Activated naive CD8-positive, alpha-beta T cell treated with anti-CD3 and anti-CD28 coated beads, Interleukin-2, amount 50 U/mL, for 24 hours (primary cell): Measurements from ENCODE around the gene KLHL30.

Experiments used
- ATAC-seq: fragments of 150-1000 bp; cut with Tn5 transposase; one replicate; pipeline ENCODE4 v1.10.0; 2021
- DNase-seq: peaks from one replicate; pipeline ENCODE4 v3.0.0; 2021
- H3K27ac Mint-ChIP-seq: one replicate; pipeline ENCODE4 v1.8.0; 2021; ENCODE audit warnings: mild to moderate bottlenecking, mixed read lengths
- H3K27me3 Mint-ChIP-seq: one replicate; pipeline ENCODE4 v1.8.0; 2021; ENCODE audit warnings: mixed read lengths
- H3K36me3 Mint-ChIP-seq: one replicate; pipeline ENCODE4 v1.8.0; 2021; ENCODE audit warnings: low read depth, mixed read lengths
- H3K4me1 Mint-ChIP-seq: one replicate; pipeline ENCODE4 v1.8.0; 2021; ENCODE audit warnings: mixed read lengths
- H3K4me3 Mint-ChIP-seq: one replicate; pipeline ENCODE4 v1.8.0; 2021; ENCODE audit warnings: mild to moderate bottlenecking, moderate library complexity, mixed read lengths
- H3K9me3 Mint-ChIP-seq: one replicate; pipeline ENCODE4 v1.8.0; 2021; ENCODE audit warnings: mixed read lengths

The KLHL30 gene

DNA sequence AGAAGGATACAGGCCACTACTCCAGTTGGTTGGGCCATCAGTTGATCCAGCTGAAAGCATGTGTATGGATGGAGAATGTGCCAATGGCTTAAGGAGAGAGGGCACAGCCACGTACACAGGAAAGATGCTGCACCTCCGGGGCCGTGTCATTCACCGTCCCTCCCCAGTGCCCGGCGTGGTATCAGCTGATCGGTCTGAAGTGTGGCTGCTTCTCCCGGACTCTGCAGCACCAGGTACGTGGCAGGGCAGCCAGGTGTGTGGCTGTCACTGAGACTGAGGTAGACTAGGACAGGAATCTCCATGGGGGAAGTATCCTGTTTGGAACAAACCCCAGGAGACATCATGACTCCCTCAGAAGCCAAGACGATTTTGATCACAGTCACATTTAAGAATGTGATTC is 16.1 kb downstream of the KLHL30 start:
- DNase-seq = no peak
- ATAC-seq = no peak
- Mint-ChIP-seq H3K4me3 (no peak overlapping the region), H3K9me3 (no peaks in the 10 kb centered on the region), H3K27ac (no peak overlapping the region), H3K4me1 (peaks cover 4% of the 10 kb centered on the region), H3K27me3 (peaks cover 6% of the 10 kb centered on the region), H3K36me3 (no peaks in the 10 kb centered on the region)

DNA sequence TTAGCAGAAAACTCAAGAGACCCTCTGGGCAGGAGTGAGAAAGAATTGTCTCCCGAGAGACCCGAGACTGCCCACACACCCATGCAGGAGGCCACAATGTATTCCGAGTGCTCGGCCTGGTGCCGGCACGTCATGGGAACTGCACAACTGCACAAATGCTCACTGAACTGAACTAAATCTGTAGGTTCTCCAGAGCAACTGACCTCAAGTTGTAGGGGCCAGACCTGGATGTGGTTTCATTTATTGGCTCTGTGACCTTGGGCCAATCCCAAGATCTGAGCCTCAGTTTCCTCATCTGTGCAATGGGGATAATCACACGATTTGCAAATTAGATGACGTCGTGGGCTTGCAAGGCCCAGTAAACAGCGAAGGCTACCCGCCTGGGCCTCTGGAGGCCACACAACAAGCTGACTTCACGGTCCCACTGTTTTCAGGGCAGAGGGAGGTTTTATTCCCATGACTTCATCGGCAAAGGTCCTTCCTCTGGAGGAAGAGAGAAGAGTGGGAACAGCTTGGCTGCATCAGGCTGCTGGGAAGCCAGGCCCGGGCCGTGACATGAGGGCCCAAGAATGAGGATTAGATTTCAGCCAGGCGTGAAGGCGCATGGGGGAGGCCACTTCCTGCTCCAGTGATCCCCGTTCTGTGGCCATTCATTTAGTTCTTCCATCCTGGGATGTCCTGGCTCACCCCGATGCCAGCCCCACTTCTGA is 16.7 kb downstream of the KLHL30 start:
- Mint-ChIP-seq H3K9me3 (no peaks in the 10 kb centered on the region), H3K4me3 (no peak overlapping the region), H3K36me3 (no peaks in the 10 kb centered on the region)

DNA sequence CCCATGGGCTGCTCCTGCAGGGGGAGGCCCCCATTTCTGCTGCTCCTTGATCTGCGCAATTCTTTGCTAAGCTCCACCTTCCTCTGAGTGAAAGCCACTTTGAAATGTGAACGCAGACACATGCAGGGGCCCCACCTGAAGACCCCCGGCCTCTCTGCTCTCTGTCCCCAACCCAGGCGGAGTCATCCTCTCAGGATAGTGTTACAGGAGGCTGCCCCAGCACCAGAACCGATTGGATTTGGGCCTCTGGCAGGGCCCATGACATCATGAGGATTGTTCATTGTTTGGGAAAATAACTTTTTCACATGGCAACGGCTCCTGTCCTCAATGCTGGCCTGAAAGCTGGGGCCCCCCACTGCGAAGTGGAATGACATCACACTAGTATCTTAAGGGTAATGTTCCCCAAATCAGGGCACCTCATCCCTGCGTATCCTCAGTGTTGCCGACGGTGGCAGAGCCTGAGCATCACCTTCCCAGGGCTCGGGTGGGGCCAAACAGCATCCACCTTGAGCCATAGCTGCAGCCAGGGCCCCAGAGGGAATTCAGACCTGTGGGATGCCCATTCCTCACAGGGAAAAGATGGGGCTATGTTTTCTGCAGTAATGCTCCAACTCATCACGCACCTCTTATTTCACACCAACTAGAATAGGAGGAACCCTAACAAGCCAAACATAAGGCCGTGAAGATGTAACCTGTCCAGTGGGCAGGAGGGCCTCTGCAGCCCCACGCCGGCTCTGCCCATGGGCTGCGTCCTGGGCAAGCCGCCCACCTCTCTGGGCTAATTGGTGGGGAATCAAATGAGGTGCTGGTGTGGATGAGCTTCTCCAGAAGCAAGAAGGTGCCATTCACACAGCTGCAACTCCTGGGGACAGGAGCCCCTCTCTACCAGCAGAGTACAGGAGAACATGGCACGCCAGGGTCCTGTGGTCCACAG is 17.6 kb downstream of the KLHL30 start:
- H3K27ac Mint-ChIP-seq = no peak overlapping the region
- H3K4me1 Mint-ChIP-seq = peaks cover 5% of the 10 kb centered on the region
- DNase-seq (no peak), ATAC-seq (no peak)
- H3K27me3 Mint-ChIP-seq = peaks cover 16% of the 10 kb centered on the region
- no peaks in the 10 kb centered on the region for H3K9me3 Mint-ChIP-seq
- no peak overlapping the region for H3K4me3 Mint-ChIP-seq
- H3K36me3 Mint-ChIP-seq = no peaks in the 10 kb centered on the region

More for the DNA sequence above, 16.7 kb downstream of the KLHL30 start:
- DNase-seq (no peak), ATAC-seq (no peak)
- Mint-ChIP-seq H3K27me3 (peaks cover 10% of the 10 kb centered on the region), H3K27ac (no peak overlapping the region), H3K4me1 (peaks cover 5% of the 10 kb centered on the region)

DNA sequence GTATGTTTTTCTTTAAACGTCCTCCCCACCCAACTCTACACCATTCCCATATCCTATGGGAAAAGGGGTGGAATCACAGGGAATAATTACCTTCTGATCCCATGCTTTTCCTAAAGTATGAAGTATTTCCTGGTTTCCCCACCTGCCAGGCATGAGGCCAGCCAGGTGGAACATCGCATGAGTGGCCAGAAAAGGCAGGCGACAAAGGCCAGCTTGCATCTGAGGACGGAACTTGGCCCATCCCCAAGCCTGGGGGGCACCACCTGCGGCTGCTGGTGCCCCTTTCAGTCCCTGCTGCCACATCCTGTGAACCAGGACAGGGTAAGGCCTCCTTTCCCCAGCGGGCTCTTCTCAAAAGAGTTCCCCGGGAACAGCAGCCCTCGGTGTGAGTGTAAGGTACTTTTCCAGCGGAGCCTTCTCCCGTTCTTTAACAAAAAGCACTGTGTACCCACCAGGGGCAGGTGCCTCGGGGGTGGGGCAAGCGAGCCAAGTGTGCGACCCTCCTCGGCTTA is 19.1 kb downstream of the KLHL30 start:
- no peaks in the 10 kb centered on the region for H3K36me3 Mint-ChIP-seq
- ATAC-seq = no peak
- no peaks in the 10 kb centered on the region for H3K9me3 Mint-ChIP-seq
- H3K4me1 Mint-ChIP-seq = peaks cover 5% of the 10 kb centered on the region
- no peak for DNase-seq
- H3K27me3 Mint-ChIP-seq = peaks cover 17% of the 10 kb centered on the region
- no peak overlapping the region for H3K27ac Mint-ChIP-seq
- no peak overlapping the region for H3K4me3 Mint-ChIP-seq

DNA sequence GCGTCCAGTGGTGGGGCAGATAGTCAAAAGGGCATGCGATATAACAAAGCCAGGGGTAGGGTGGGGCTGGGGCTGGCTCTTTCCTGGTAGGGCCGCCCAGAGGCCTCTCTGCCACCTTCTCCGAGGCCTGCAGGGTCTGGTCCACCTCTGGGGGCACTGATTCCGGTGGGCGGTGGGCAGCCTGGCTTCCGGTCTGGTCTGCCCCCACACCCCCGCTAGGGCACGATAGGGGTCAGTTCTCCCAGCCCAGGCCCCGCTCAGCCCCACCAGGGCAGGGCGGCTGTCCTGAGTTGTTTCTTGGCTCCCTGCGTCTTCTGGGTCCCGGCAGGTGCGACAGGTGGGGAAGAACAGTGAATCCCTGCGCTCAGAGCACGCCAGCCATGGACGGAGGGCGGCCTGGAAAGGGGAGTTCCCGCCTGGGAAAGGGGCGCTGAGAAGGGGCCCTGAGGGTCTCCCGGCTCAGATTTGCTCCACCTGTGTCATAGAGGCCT is 19.6 kb downstream of the KLHL30 start:
- ATAC-seq (no peak), DNase-seq (no peak)
- H3K4me3 Mint-ChIP-seq = no peak overlapping the region
- no peaks in the 10 kb centered on the region for H3K36me3 Mint-ChIP-seq
- no peaks in the 10 kb centered on the region for H3K9me3 Mint-ChIP-seq
- peaks cover 5% of the 10 kb centered on the region for H3K4me1 Mint-ChIP-seq
- H3K27me3 Mint-ChIP-seq = peaks cover 17% of the 10 kb centered on the region
- H3K27ac Mint-ChIP-seq = no peak overlapping the region

DNA sequence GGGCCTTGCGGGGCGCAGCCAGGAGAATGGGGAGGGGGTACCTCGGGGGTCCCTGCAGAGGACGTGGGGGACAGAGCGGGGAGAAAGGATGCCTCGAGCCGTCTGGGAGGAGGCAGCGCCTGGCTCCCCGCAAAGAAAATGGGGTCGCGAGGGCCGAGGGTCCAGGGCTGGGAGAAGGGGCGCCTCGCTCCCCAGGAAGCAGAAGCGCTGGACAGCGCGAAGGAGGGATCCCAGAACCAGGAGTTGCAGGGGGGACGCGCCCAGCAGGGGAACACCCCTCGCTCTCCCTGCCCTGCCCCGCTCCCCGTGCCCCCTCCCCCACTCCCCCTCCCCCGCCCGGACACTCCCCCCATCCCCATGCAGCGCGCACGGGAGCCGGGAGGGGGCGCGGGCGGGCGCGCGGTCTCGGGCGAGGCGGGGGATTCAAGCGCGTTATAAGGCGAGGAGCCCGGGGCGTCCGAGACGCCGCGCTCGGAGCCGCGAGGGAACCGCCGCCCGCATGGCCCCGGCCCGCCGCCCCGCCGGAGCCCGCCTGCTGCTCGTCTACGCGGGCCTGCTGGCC is 20.1 kb downstream of the KLHL30 start, which contains the start of gene ERFE:
TSS of gene ERFE (plus strand) at position 462 of the 562 bp plus-strand sequence. CDS start at position 500, 38 bp downstream.
- H3K9me3 Mint-ChIP-seq = no peaks in the 10 kb centered on the region
- H3K4me1 Mint-ChIP-seq = peaks cover 5% of the 10 kb centered on the region
- no peaks in the 10 kb centered on the region for H3K36me3 Mint-ChIP-seq
- peak; percentile 70 for DNase-seq
- peak; percentile 60 for ATAC-seq
- H3K4me3 Mint-ChIP-seq = peak within 1 kb of the TSS; percentile 43
- no peak within 1 kb of the TSS for H3K27ac Mint-ChIP-seq
- H3K27me3 Mint-ChIP-seq = peaks cover 20% of the 10 kb centered on the region

DNA sequence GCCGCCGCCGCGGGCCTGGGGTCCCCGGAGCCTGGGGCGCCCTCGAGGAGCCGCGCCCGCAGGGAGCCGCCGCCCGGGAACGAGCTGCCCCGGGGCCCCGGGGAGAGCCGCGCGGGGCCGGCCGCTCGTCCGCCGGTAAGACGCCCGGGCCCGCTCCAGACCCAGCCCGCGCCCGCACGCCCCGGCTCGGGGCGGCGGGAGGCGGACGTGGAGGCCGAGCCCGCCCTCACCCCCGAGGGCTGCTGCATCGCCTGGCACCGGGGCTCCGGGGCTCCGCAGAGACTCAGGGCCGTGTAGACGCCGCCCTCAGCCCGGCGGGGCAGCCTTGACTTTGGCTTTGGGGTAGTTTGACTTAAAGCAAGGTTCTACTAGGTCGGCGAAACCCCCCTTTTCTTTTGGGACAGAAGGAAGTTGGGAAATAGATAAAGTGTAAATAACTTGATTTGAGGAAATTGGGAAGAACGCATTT is 20.6 kb downstream of the KLHL30 start:
- H3K4me1 Mint-ChIP-seq = peaks cover 5% of the 10 kb centered on the region
- H3K27ac Mint-ChIP-seq = no peak overlapping the region
- H3K27me3 Mint-ChIP-seq = peaks cover 20% of the 10 kb centered on the region
- ATAC-seq = peak; percentile 47
- H3K36me3 Mint-ChIP-seq = no peaks in the 10 kb centered on the region
- DNase-seq = peak; percentile 26
- H3K9me3 Mint-ChIP-seq = no peaks in the 10 kb centered on the region
- H3K4me3 Mint-ChIP-seq = peak overlapping the region; percentile 43

DNA sequence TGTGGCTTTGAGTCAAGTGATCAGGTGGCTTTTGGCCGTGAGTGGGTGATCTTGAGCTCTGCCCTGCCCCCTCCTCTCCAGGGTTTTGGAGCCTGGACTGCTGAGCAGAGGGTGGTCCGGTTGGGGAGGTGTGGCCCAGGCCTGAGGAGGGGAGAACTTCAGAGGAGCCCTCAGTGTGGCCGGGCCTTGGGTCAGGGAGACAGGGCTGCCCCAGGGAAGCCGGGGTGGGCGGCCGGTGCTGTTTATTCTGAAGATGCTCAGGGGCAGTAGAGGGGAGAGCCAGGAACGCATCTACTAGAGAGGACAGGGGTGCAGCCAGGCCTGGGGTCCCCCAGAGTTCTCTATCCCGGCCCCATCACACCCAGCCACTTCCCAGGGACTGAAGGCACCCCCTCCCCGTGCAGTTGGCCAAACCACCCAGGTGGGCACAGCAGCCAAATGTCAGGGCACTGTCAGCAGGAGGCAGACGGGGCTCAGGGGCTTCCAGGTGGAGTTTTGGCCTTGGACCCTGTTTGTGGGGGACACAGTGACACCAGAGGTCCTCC is 21.3 kb downstream of the KLHL30 start:
- Mint-ChIP-seq H3K27me3 (peaks cover 25% of the 10 kb centered on the region), H3K4me3 (peak overlapping the region; percentile 43), H3K36me3 (no peaks in the 10 kb centered on the region), H3K9me3 (no peaks in the 10 kb centered on the region), H3K4me1 (peaks cover 5% of the 10 kb centered on the region), H3K27ac (no peak overlapping the region)
- DNase-seq = no peak
- ATAC-seq = no peak

DNA sequence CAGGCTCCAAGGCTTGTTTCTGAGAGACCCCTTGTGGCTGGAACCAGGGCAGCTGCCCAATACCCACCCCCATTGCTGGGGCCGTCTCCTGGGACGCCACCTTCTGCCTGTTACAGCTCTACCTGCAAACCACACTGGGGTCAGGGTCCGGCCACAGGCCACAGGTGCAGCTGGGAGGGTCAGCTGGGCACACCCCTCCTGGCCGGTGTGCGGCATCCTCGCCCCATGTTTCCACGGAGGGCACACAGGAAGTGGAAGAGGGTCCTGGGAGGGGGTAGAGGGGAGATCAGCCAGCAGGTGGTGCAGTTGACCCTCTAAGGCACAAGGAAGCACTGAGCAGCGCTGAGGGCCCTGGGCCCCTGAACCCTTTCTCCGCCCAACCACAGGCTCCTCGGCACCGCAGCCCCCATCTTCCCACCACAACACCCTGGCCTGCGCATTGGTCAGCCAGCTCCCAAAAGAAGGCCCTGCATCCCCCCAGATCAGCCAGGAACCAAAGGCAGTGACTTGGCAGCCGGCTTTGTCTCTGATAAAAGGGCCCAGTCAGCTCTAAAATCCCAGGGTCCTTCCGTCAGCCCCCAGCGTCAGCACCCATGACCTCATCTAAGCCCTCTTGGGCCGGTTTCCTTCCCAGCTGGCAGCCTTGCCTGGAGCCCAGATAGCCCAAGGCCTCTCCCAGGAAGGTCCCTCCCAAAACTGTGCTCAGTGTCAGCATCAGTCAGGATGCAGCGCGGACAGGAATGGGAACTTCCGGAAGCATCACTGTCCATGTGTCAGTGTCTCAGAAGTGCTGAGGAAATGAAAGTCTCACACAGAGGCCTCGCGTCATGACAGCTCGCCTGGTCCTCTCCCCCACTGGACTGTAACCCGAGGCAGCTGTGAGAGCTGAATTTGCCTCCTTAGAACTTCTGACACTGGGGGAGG is 22.0 kb downstream of the KLHL30 start:
- H3K4me1 Mint-ChIP-seq = peaks cover 8% of the 10 kb centered on the region
- no peaks in the 10 kb centered on the region for H3K36me3 Mint-ChIP-seq
- H3K27ac Mint-ChIP-seq = no peak overlapping the region
- no peaks in the 10 kb centered on the region for H3K9me3 Mint-ChIP-seq
- H3K27me3 Mint-ChIP-seq = peaks cover 33% of the 10 kb centered on the region
- DNase-seq (no peak), ATAC-seq (peak; percentile 20)
- H3K4me3 Mint-ChIP-seq = no peak overlapping the region

DNA sequence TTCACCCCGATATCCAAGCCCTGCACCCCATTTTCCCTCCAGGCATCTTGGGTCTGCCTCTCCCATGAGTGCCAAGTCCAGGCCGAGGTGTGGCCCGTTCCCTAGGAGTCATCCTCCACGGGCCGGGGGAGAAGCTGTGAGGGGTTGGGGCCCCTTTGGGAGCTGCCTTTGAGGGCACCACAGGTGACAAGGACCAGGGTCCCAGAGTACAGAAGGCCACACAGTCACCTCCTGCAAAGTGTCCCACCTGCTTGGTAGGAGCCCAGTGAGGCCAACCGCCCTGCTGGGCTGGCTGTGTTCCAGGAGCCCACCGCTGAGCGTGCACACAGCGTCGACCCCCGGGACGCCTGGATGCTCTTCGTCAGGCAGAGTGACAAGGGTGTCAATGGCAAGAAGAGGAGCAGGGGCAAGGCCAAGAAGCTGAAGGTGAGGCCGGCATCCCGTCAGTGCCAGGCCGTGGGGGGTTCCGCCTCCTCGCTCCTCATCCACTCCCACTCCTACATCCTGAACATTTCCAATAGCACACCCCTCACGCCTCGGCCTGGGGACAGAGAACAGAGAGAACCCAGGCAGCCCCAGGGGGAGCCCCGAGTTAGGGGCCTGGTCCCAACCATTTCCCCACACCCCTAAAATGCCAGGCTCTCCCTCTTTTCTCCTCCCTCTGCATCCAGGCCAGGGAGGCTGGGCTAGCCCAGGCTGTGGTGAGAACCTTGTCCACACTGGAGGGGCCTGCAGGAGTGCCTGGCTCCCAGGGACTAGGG is 23.0 kb downstream of the KLHL30 start:
- no peak overlapping the region for H3K4me3 Mint-ChIP-seq
- H3K4me1 Mint-ChIP-seq = peaks cover 8% of the 10 kb centered on the region
- no peak overlapping the region for H3K27ac Mint-ChIP-seq
- peaks cover 34% of the 10 kb centered on the region for H3K27me3 Mint-ChIP-seq
- H3K36me3 Mint-ChIP-seq = no peaks in the 10 kb centered on the region
- no peaks in the 10 kb centered on the region for H3K9me3 Mint-ChIP-seq
- DNase-seq (no peak), ATAC-seq (no peak)

DNA sequence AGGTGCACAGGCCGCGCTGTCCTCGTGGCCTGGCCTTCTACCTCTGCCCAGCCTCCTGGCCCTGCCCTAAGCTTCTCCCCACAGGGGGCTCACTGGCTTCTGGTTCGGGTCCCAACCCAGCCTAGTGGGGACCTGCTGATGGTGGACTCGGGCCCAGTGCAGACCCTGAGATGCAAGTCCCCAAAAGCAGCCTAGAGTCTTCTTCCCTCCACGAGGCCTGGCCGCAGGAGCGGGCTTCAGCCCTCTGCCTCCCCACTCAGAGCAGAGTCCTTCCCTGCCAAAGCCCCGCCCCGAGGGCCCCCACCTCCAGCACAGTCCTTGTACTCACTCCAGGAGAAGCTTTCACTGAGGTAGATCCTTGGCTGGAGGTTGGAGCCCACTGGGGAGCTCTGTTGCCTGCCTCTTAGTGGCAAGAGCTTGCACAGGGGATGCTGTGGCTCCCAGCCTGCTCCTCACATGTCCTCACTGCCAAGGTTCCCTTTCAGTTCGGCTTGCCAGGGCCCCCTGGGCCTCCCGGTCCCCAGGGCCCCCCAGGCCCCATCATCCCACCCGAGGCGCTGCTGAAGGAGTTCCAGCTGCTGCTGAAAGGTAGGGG is 23.9 kb downstream of the KLHL30 start:
- no peak overlapping the region for H3K27ac Mint-ChIP-seq
- DNase-seq = no peak
- H3K36me3 Mint-ChIP-seq = no peaks in the 10 kb centered on the region
- H3K4me1 Mint-ChIP-seq = peaks cover 8% of the 10 kb centered on the region
- no peak for ATAC-seq
- H3K4me3 Mint-ChIP-seq = no peak overlapping the region
- H3K27me3 Mint-ChIP-seq = peaks cover 34% of the 10 kb centered on the region
- H3K9me3 Mint-ChIP-seq = no peaks in the 10 kb centered on the region

DNA sequence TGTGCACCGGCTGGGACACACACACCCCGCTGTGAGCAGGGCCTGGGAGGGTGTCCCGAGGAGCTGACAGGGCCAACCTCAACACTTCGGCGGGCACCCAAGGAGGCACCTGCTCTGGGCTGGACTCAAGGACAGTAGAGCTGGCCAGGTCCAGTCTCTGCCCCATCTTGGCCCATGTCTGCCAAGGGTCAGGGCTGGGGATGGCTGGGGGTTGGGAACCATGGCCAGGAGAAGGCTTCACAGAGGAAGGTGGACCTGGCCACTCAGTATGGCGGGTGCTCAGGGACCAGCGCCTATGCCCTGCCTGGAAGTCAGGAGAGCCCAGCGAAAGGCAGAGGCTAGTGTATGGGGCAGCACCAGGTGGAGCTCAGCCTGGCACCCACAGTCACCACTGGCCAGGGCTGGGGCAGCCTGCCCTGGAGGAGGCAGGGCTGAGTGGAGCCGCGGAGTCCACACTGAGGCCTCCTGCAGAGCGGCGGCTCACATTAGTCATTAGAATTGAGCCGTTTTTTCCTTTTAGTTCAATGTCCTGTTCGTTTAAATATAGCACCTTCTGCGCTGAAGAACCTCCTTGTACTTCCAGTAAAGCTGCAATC is 24.5 kb downstream of the KLHL30 start:
- H3K9me3 Mint-ChIP-seq = no peaks in the 10 kb centered on the region
- H3K36me3 Mint-ChIP-seq = no peaks in the 10 kb centered on the region
- peaks cover 8% of the 10 kb centered on the region for H3K4me1 Mint-ChIP-seq
- H3K27ac Mint-ChIP-seq = no peak overlapping the region
- H3K4me3 Mint-ChIP-seq = no peak overlapping the region
- ATAC-seq (no peak), DNase-seq (no peak)
- H3K27me3 Mint-ChIP-seq = peaks cover 31% of the 10 kb centered on the region
